Prostate gland (tissue), 2 donors: Measurements from ENCODE around the gene HDAC4. TPM values are rescaled to one million over a fixed set of nuclear protein-coding genes. Genes with fewer than 3 reads are reported as not detected.

ENCODE experiments used
- DNase-seq: peaks from one replicate; pipeline ENCODE4 v3.0.0-alpha.2; 2019; ENCODE audit warnings: low spot score
- H3K27ac ChIP-seq, 2 donors: fragments of 200-600 bp; sonication (generic); 2 replicates each; pipeline ENCODE4 v1.5.1; 2017 to 2019
- H3K27me3 ChIP-seq: fragments of 200-600 bp; sonication (generic); replicated peaks from 2 replicates; pipeline ENCODE4 v1.5.1; 2019; ENCODE audit not compliant: insufficient read depth
- H3K36me3 ChIP-seq, 2 donors: fragments of 200-600 bp; sonication (generic); 1 replicate in 1 of 2; 2 replicates in 1 of 2; pipeline versions ENCODE4 v1.5.1 to v1.8.1; 2017 to 2019
- H3K4me1 ChIP-seq: fragments of 200-600 bp; sonication (generic); replicated peaks from 2 replicates; pipeline ENCODE4 v1.5.1; 2019
- H3K4me3 ChIP-seq, 2 donors: fragments of 200-600 bp; sonication (generic); 2 replicates each; pipeline ENCODE4 v1.5.1; 2017 to 2019
- H3K9me3 ChIP-seq: fragments of 200-600 bp; sonication (generic); 2 replicates; pipeline ENCODE4 v1.5.1; 2017
- POLR2A ChIP-seq: fragments of 450-650 bp; IDR thresholded peaks from one replicate; pipeline ENCODE4 v1.6.1; 2016; ENCODE audit warnings: antibody characterized with exemption, mild to moderate bottlenecking
- POLR2AphosphoS5 ChIP-seq: sonication (generic); formaldehyde crosslinking; IDR thresholded peaks from one replicate; pipeline ENCODE4 v1.6.1; 2017; ENCODE audit warnings: antibody characterized with exemption
- WGBS: methylation state at CpG from one replicate; pipeline ENCODE4 v1.1.5; 2018; 5-methylcytosine and 5-hydroxymethylcytosine counted together
- intact Hi-C: fragments of 100-400 bp; cut with DNase I; formaldehyde crosslinking; loops from one replicate; pipeline ENCODE4 v1.14.2; 2022
- total RNA-seq, 2 donors: library from RNA; depleted of rRNA; stranded (reverse); fragments of >200 nt; gene quantifications; one replicate each; pipeline ENCODE4 v1.1.0, GENCODE V29; 2016
- TF ChIP-seq, protein P1 (sequence below), 4 experiments: fragments of 200-600 bp in 2 of 4; fragments of 450-650 bp in 2 of 4; sonication (generic) in 2 of 4; IDR thresholded peaks; 1 replicate in 3 of 4; 2 replicates in 1 of 4; pipeline ENCODE4 v1.5.1; 2016 to 2019; ENCODE audit warnings: antibody characterized with exemption in 4 of 4, mild to moderate bottlenecking in 2 of 4, moderate library complexity in 2 of 4

Gene HDAC4
- total RNA-seq, 2 donors from 2014 or later = 41.8 to 44.2 TPM

- H3K27ac ChIP-seq = peak overlapping the region; percentile 58 to 59
- 42% methylated on average over 15 of the region's 15 CpGs for WGBS
These were observed 62.8 kb downstream of the HDAC4 start for GRCh38 chr2:239337877-239338484.

GRCh38 chr2:239337122-239337876, 63.5 kb downstream of the HDAC4 start:
- intact Hi-C loops = no loop called here
- no peaks in the 10 kb centered on the region for H3K27me3 ChIP-seq
- TF ChIP-seq, protein P1, sequence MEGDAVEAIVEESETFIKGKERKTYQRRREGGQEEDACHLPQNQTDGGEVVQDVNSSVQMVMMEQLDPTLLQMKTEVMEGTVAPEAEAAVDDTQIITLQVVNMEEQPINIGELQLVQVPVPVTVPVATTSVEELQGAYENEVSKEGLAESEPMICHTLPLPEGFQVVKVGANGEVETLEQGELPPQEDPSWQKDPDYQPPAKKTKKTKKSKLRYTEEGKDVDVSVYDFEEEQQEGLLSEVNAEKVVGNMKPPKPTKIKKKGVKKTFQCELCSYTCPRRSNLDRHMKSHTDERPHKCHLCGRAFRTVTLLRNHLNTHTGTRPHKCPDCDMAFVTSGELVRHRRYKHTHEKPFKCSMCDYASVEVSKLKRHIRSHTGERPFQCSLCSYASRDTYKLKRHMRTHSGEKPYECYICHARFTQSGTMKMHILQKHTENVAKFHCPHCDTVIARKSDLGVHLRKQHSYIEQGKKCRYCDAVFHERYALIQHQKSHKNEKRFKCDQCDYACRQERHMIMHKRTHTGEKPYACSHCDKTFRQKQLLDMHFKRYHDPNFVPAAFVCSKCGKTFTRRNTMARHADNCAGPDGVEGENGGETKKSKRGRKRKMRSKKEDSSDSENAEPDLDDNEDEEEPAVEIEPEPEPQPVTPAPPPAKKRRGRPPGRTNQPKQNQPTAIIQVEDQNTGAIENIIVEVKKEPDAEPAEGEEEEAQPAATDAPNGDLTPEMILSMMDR (IDR thresholded peaks at IDR 0.05) = no peak
- no peak for TF ChIP-seq POLR2AphosphoS5
- no peak for TF ChIP-seq POLR2A
- H3K4me3 ChIP-seq = no peak overlapping the region
- no peaks in the 10 kb centered on the region for H3K9me3 ChIP-seq
- WGBS = 45% methylated on average over 28 of the region's 28 CpGs
- H3K4me1 ChIP-seq = peaks cover 11% of the 10 kb centered on the region
- H3K27ac ChIP-seq = peak overlapping the region; percentile 58 to 59
- H3K36me3 ChIP-seq = no peaks in the 10 kb centered on the region
- DNase-seq = peak; percentile 51

More at GRCh38 chr2:239337877-239338484, 62.8 kb downstream of the HDAC4 start:
- Histone ChIP-seq H3K4me3 (no peak overlapping the region), H3K4me1 (peaks cover 11% of the 10 kb centered on the region), H3K9me3 (no peaks in the 10 kb centered on the region), H3K27me3 (no peaks in the 10 kb centered on the region), H3K36me3 (no peaks in the 10 kb centered on the region)
- TF ChIP-seq POLR2A (no peak), POLR2AphosphoS5 (no peak)
- TF ChIP-seq, protein P1 (IDR thresholded peaks at IDR 0.05) = no peak
- intact Hi-C loops = no loop called here
- DNase-seq = no peak

GRCh38 chr2:239331560-239331959, 69.3 kb downstream of the HDAC4 start:
- intact Hi-C loops = no loop called here
- 70% methylated on average over 24 of the region's 24 CpGs for WGBS
- peaks cover 8% of the 10 kb centered on the region for H3K4me1 ChIP-seq
- no peak overlapping the region for H3K27ac ChIP-seq
- no peak overlapping the region for H3K4me3 ChIP-seq
- H3K27me3 ChIP-seq = no peaks in the 10 kb centered on the region
- TF ChIP-seq POLR2A (no peak), POLR2AphosphoS5 (no peak)
- TF ChIP-seq, protein P1 (IDR thresholded peaks at IDR 0.05) = no peak
- no peak for DNase-seq
- H3K9me3 ChIP-seq = no peaks in the 10 kb centered on the region
- H3K36me3 ChIP-seq = no peaks in the 10 kb centered on the region

DNA sequence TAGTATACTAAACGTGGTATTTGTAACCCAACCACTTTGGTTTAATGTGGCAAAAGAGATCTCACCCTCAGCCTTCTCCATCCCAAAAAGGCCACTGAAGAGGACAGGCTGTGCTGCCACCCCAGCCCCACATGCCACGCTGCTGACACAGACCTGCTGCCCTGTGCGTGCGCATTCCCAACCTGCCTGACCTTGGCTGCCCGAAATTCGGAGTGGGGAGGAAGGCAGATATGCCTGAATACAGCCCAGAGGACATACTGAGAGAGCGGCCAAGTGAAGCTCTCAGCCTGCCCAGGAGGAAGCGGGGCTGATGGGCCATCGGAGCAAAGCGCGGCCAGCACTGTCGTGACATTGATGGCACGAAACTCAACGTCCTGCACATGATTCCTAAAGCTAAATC, 70.0 kb downstream of the HDAC4 start:
- peaks cover 8% of the 10 kb centered on the region for H3K4me1 ChIP-seq
- H3K9me3 ChIP-seq = no peaks in the 10 kb centered on the region
- H3K36me3 ChIP-seq = no peaks in the 10 kb centered on the region
- TF ChIP-seq POLR2AphosphoS5 (no peak), POLR2A (no peak)
- TF ChIP-seq, protein P1 (IDR thresholded peaks at IDR 0.05) = no peak
- no peak for DNase-seq
- WGBS = 86% methylated on average over 14 of the region's 14 CpGs
- H3K27ac ChIP-seq = peak overlapping the region in 1 of 2 donors; percentile 65
- intact Hi-C loops = no loop called here
- H3K4me3 ChIP-seq = no peak overlapping the region
- H3K27me3 ChIP-seq = no peaks in the 10 kb centered on the region
